Iris pigment epithelial cell (primary cell): ENCODE results near the gene TNFRSF21.
"Not testable (repeated sequence)": the region's sequence is repeated elsewhere in the genome, so short reads cannot be mapped to it uniquely, and the experiment has no call there.

ENCODE experiments used
- DNase-seq: peaks from one replicate; pipeline ENCODE4 v3.0.0-alpha.2; 2011; ENCODE audit warnings: low read depth

The TNFRSF21 gene

GRCh38 chr6:47223251-47223650 lies 86.5 kb downstream of the TNFRSF21 start:
- DNase-seq = not testable (repeated sequence)

- DNase-seq = no peak
These were observed 88.1 kb downstream of the TNFRSF21 start for GRCh38 chr6:47221565-47221964.

GRCh38 chr6:47209632-47210031 lies 100.1 kb downstream of the TNFRSF21 start:
- DNase-seq = peak; percentile 53

GRCh38 chr6:47207261-47207660 lies 102.4 kb downstream of the TNFRSF21 start:
- DNase-seq = no peak

GRCh38 chr6:47206626-47207025 lies 103.1 kb downstream of the TNFRSF21 start:
- DNase-seq = peak; percentile 61

GRCh38 chr6:47203938-47204611 lies 105.6 kb downstream of the TNFRSF21 start:
- no peak for DNase-seq

GRCh38 chr6:47203266-47203937 lies 106.3 kb downstream of the TNFRSF21 start:
- DNase-seq = no peak

GRCh38 chr6:47202644-47203205 lies 107.0 kb downstream of the TNFRSF21 start:
- DNase-seq = no peak

GRCh38 chr6:47200536-47201334 lies 109.0 kb downstream of the TNFRSF21 start:
- no peak for DNase-seq

GRCh38 chr6:47197682-47198640 lies 111.7 kb downstream of the TNFRSF21 start:
- DNase-seq = no peak

GRCh38 chr6:47196113-47196512 lies 113.6 kb downstream of the TNFRSF21 start:
- DNase-seq = no peak

GRCh38 chr6:47195011-47195650 lies 114.6 kb downstream of the TNFRSF21 start:
- no peak for DNase-seq

- DNase-seq = peak; percentile 79
These were observed 121.1 kb downstream of the TNFRSF21 start for GRCh38 chr6:47188588-47189021.

- DNase-seq = peak; percentile 47
These were observed 121.7 kb downstream of the TNFRSF21 start for GRCh38 chr6:47187893-47188587.

GRCh38 chr6:47187113-47187512 lies 122.6 kb downstream of the TNFRSF21 start:
- DNase-seq = no peak

- no peak for DNase-seq
These were observed 127.3 kb downstream of the TNFRSF21 start for GRCh38 chr6:47182291-47182957.

- no peak for DNase-seq
These were observed 128.0 kb downstream of the TNFRSF21 start for GRCh38 chr6:47181681-47182080.
